Memory B cell (primary cell): Measurements from ENCODE around the gene HLA-E.
A peak's percentile ranks its signal among the peaks of the same experiment; 100 is the strongest.
"Not testable (repeated sequence)": the region's sequence is repeated elsewhere in the genome, so short reads cannot be mapped to it uniquely, and the experiment has no call there.

Experiments
- ATAC-seq: fragments of 150-1000 bp; cut with Tn5 transposase; 2 replicates; pipeline ENCODE4 v1.10.0; 2021; ENCODE audit warnings: low read depth, mild to moderate bottlenecking, moderate library complexity
- DNase-seq, 2 donors: peaks; one replicate each; pipeline ENCODE4 v3.0.0; 2022; ENCODE audit warnings: low spot score in 2 of 2
- H3K27ac Mint-ChIP-seq: one replicate; pipeline ENCODE4 v1.8.0; 2022; ENCODE audit warnings: mild to moderate bottlenecking, moderate library complexity, mixed read lengths
- H3K27me3 Mint-ChIP-seq: one replicate; pipeline ENCODE4 v1.8.0; 2022; ENCODE audit warnings: mixed read lengths
- H3K36me3 Mint-ChIP-seq: one replicate; pipeline ENCODE4 v1.8.0; 2022; ENCODE audit warnings: mild to moderate bottlenecking, mixed read lengths
- H3K4me1 Mint-ChIP-seq: one replicate; pipeline ENCODE4 v1.8.0; 2022; ENCODE audit warnings: mixed read lengths
- H3K4me3 Mint-ChIP-seq: one replicate; pipeline ENCODE4 v1.8.0; 2022; ENCODE audit warnings: mild to moderate bottlenecking, moderate library complexity, mixed read lengths
- H3K9me3 Mint-ChIP-seq: one replicate; pipeline ENCODE4 v1.8.0; 2022; ENCODE audit warnings: mixed read lengths

Gene HLA-E

GRCh38 chr6:30507849-30508827 is 18.8 kb downstream of the HLA-E start:
- Mint-ChIP-seq H3K36me3 (no peaks in the 10 kb centered on the region), H3K4me3 (peak overlapping the region; percentile 51), H3K27me3 (no peaks in the 10 kb centered on the region), H3K4me1 (peaks cover 41% of the 10 kb centered on the region), H3K9me3 (no peaks in the 10 kb centered on the region), H3K27ac (peak overlapping the region; percentile 73)
- DNase-seq (no peak), ATAC-seq (peak; percentile 61)

GRCh38 chr6:30508890-30509736 is 19.8 kb downstream of the HLA-E start:
- peaks cover 41% of the 10 kb centered on the region for H3K4me1 Mint-ChIP-seq

GRCh38 chr6:30510419-30511168 is 21.3 kb downstream of the HLA-E start:
- H3K36me3 Mint-ChIP-seq = no peaks in the 10 kb centered on the region
- peak overlapping the region; percentile 44 for H3K4me3 Mint-ChIP-seq
- ATAC-seq = no peak
- no peaks in the 10 kb centered on the region for H3K9me3 Mint-ChIP-seq
- no peaks in the 10 kb centered on the region for H3K27me3 Mint-ChIP-seq
- peaks cover 49% of the 10 kb centered on the region for H3K4me1 Mint-ChIP-seq
- H3K27ac Mint-ChIP-seq = no peak overlapping the region
- DNase-seq = no peak

More at GRCh38 chr6:30508890-30509736, 19.8 kb downstream of the HLA-E start:
- Mint-ChIP-seq H3K27me3 (no peaks in the 10 kb centered on the region), H3K27ac (peak overlapping the region; percentile 73), H3K9me3 (no peaks in the 10 kb centered on the region), H3K4me3 (peak overlapping the region; percentile 51), H3K36me3 (no peaks in the 10 kb centered on the region)
- ATAC-seq (peak; percentile 80), DNase-seq (no peak)

- no peak for DNase-seq
- no peaks in the 10 kb centered on the region for H3K9me3 Mint-ChIP-seq
- ATAC-seq = no peak
- peaks cover 49% of the 10 kb centered on the region for H3K4me1 Mint-ChIP-seq
- H3K4me3 Mint-ChIP-seq = peak overlapping the region; percentile 44
- peak overlapping the region; percentile 35 for H3K27ac Mint-ChIP-seq
- no peaks in the 10 kb centered on the region for H3K36me3 Mint-ChIP-seq
- no peaks in the 10 kb centered on the region for H3K27me3 Mint-ChIP-seq
Measured at GRCh38 chr6:30511169-30511546, 21.8 kb downstream of the HLA-E start.

GRCh38 chr6:30513451-30513850 is 24.1 kb downstream of the HLA-E start:
- no peak for ATAC-seq
- Mint-ChIP-seq H3K4me1 (peaks cover 40% of the 10 kb centered on the region), H3K36me3 (no peaks in the 10 kb centered on the region), H3K27ac (no peak overlapping the region), H3K9me3 (no peaks in the 10 kb centered on the region), H3K4me3 (no peak overlapping the region), H3K27me3 (no peaks in the 10 kb centered on the region)
- DNase-seq = no peak

- no peak for DNase-seq
- Mint-ChIP-seq H3K9me3 (no peaks in the 10 kb centered on the region), H3K27ac (peak overlapping the region; percentile 96), H3K36me3 (no peaks in the 10 kb centered on the region), H3K4me1 (peaks cover 30% of the 10 kb centered on the region), H3K4me3 (peak overlapping the region; percentile 87), H3K27me3 (no peaks in the 10 kb centered on the region)
- no peak for ATAC-seq
Measured at GRCh38 chr6:30515106-30515505, 25.8 kb downstream of the HLA-E start.

- H3K4me3 Mint-ChIP-seq = peak overlapping the region; percentile 87
- H3K27me3 Mint-ChIP-seq = no peaks in the 10 kb centered on the region
- peaks cover 27% of the 10 kb centered on the region for H3K4me1 Mint-ChIP-seq
Measured at GRCh38 chr6:30515944-30516753, 26.8 kb downstream of the HLA-E start.

GRCh38 chr6:30516754-30517076 is 27.4 kb downstream of the HLA-E start:
- peak overlapping the region; percentile 96 for H3K27ac Mint-ChIP-seq
- not testable (repeated sequence) for H3K36me3 Mint-ChIP-seq, H3K9me3 Mint-ChIP-seq, H3K27me3 Mint-ChIP-seq, ATAC-seq, DNase-seq
- peaks cover 24% of the 10 kb centered on the region for H3K4me1 Mint-ChIP-seq
- H3K4me3 Mint-ChIP-seq = peak overlapping the region; percentile 87

More at GRCh38 chr6:30515944-30516753, 26.8 kb downstream of the HLA-E start:
- ATAC-seq = peak; percentile 87
- Mint-ChIP-seq H3K36me3 (no peaks in the 10 kb centered on the region), H3K27ac (peak overlapping the region; percentile 96), H3K9me3 (no peaks in the 10 kb centered on the region)
- peak; percentile 59 to 78 for DNase-seq

GRCh38 chr6:30517767-30518504 is 28.6 kb downstream of the HLA-E start:
- H3K9me3 Mint-ChIP-seq, H3K27ac Mint-ChIP-seq, ATAC-seq, H3K36me3 Mint-ChIP-seq, H3K27me3 Mint-ChIP-seq, H3K4me3 Mint-ChIP-seq, DNase-seq: not testable (repeated sequence)
- peaks cover 28% of the 10 kb centered on the region for H3K4me1 Mint-ChIP-seq

GRCh38 chr6:30518505-30519145 is 29.3 kb downstream of the HLA-E start:
- H3K27me3 Mint-ChIP-seq, H3K4me3 Mint-ChIP-seq, H3K9me3 Mint-ChIP-seq, ATAC-seq, DNase-seq, H3K36me3 Mint-ChIP-seq: not testable (repeated sequence)
- peaks cover 35% of the 10 kb centered on the region for H3K4me1 Mint-ChIP-seq
- H3K27ac Mint-ChIP-seq = peak overlapping the region; percentile 68

GRCh38 chr6:30520522-30520921 is 31.2 kb downstream of the HLA-E start:
- H3K4me1 Mint-ChIP-seq = peaks cover 43% of the 10 kb centered on the region
- no peaks in the 10 kb centered on the region for H3K9me3 Mint-ChIP-seq
- no peak overlapping the region for H3K4me3 Mint-ChIP-seq
- H3K27ac Mint-ChIP-seq = no peak overlapping the region
- peaks cover 1% of the 10 kb centered on the region for H3K36me3 Mint-ChIP-seq
- DNase-seq (no peak), ATAC-seq (no peak)
- H3K27me3 Mint-ChIP-seq = no peaks in the 10 kb centered on the region

GRCh38 chr6:30521082-30521481 is 31.8 kb downstream of the HLA-E start:
- not testable (repeated sequence) for H3K4me3 Mint-ChIP-seq, ATAC-seq, H3K36me3 Mint-ChIP-seq, H3K27ac Mint-ChIP-seq, H3K9me3 Mint-ChIP-seq, H3K27me3 Mint-ChIP-seq, DNase-seq
- peaks cover 45% of the 10 kb centered on the region for H3K4me1 Mint-ChIP-seq
